Measurements from ENCODE around the gene TCERG1L.

DNA sequence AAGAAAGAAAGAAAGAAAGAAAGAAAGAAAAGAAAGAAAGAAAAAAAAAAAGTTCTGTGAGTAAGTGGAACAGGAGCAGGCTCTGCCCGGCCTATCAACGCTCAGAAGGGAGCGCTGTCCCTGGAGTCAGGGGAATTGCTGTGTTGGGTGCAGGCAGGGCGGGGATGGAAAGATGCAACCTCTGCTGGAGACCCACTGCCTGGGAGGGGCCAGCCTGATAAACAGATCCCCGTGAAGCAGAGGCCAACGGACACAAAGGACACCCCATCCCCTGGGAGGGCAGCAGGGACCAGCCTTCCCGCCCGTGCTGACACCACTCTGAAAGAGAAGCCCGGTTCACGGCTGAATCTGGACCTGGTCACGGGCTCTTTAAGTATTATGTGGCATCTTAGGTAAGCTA is 54.5 kb downstream of the TCERG1L start:
- TF ChIP-seq, protein P1, sequence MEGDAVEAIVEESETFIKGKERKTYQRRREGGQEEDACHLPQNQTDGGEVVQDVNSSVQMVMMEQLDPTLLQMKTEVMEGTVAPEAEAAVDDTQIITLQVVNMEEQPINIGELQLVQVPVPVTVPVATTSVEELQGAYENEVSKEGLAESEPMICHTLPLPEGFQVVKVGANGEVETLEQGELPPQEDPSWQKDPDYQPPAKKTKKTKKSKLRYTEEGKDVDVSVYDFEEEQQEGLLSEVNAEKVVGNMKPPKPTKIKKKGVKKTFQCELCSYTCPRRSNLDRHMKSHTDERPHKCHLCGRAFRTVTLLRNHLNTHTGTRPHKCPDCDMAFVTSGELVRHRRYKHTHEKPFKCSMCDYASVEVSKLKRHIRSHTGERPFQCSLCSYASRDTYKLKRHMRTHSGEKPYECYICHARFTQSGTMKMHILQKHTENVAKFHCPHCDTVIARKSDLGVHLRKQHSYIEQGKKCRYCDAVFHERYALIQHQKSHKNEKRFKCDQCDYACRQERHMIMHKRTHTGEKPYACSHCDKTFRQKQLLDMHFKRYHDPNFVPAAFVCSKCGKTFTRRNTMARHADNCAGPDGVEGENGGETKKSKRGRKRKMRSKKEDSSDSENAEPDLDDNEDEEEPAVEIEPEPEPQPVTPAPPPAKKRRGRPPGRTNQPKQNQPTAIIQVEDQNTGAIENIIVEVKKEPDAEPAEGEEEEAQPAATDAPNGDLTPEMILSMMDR (IDR thresholded peaks at IDR 0.05), result no peak
- no peak for TF ChIP-seq POLR2A (IDR thresholded peaks at IDR 0.05)
